SH-SY5Y (cell line): ENCODE results near the gene COL13A1.

Experiments
- GATA2 ChIP-seq: IDR thresholded peaks from 2 replicates; pipeline ENCODE4 v1.6.1; 2011; ENCODE audit warnings: mild to moderate bottlenecking, low read depth, low read length
- GATA3 ChIP-seq: IDR thresholded peaks from 2 replicates; pipeline ENCODE4 v1.6.1; 2011; ENCODE audit warnings: low read depth, mild to moderate bottlenecking, low read length, moderate library complexity

COL13A1 gene

GRCh38 chr10:69913606-69914382 lies 112.1 kb downstream of the COL13A1 start:
- TF ChIP-seq GATA2 (no peak), GATA3 (no peak)

GRCh38 chr10:69914398-69915214 lies 112.9 kb downstream of the COL13A1 start:
- TF ChIP-seq GATA2 (no peak), GATA3 (no peak)

- no peak for TF ChIP-seq GATA2
- TF ChIP-seq GATA3, result no peak
These were observed 113.5 kb downstream of the COL13A1 start for GRCh38 chr10:69915215-69915560.

- TF ChIP-seq GATA3 (no peak), GATA2 (no peak)
These were observed 114.4 kb downstream of the COL13A1 start for GRCh38 chr10:69916118-69916517.

GRCh38 chr10:69918036-69918435 lies 116.3 kb downstream of the COL13A1 start:
- TF ChIP-seq GATA2 (no peak), GATA3 (no peak)

GRCh38 chr10:69919250-69919649 lies 117.5 kb downstream of the COL13A1 start:
- no peak for TF ChIP-seq GATA2
- no peak for TF ChIP-seq GATA3

- no peak for TF ChIP-seq GATA2
- no peak for TF ChIP-seq GATA3
These were observed 123.4 kb downstream of the COL13A1 start for GRCh38 chr10:69925111-69925510.

GRCh38 chr10:69928339-69928738 lies 126.6 kb downstream of the COL13A1 start:
- TF ChIP-seq GATA3 (no peak), GATA2 (no peak)

- no peak for TF ChIP-seq GATA2
- no peak for TF ChIP-seq GATA3
These were observed 127.9 kb downstream of the COL13A1 start for GRCh38 chr10:69929575-69929974.

- no peak for TF ChIP-seq GATA2
- no peak for TF ChIP-seq GATA3
These were observed 133.1 kb downstream of the COL13A1 start for GRCh38 chr10:69934768-69935167.

- TF ChIP-seq GATA3 (no peak), GATA2 (no peak)
These were observed 134.4 kb downstream of the COL13A1 start for GRCh38 chr10:69936091-69936490.

- no peak for TF ChIP-seq GATA2
- no peak for TF ChIP-seq GATA3
These were observed 136.9 kb downstream of the COL13A1 start for GRCh38 chr10:69938541-69938991.

GRCh38 chr10:69939061-69939460 lies 137.4 kb downstream of the COL13A1 start:
- TF ChIP-seq GATA3, result no peak
- TF ChIP-seq GATA2, result no peak

- TF ChIP-seq GATA3, result no peak
- TF ChIP-seq GATA2, result no peak
These were observed 137.8 kb downstream of the COL13A1 start for GRCh38 chr10:69939481-69939880.

- TF ChIP-seq GATA3, result no peak
- no peak for TF ChIP-seq GATA2
These were observed 140.0 kb downstream of the COL13A1 start for GRCh38 chr10:69941730-69942129.

GRCh38 chr10:69943292-69943820 lies 141.7 kb downstream of the COL13A1 start:
- TF ChIP-seq GATA3, result no peak
- no peak for TF ChIP-seq GATA2
